Stimulated activated naive CD4-positive, alpha-beta T cell (primary cell): Measurements from ENCODE around the gene PCCA.
A peak's percentile ranks its signal among the peaks of the same experiment; 100 is the strongest.

Source experiments
- DNase-seq, 6 experiments: peaks; one replicate each; lab custom pipeline; 2025; lab: John Stamatoyannopoulos, UW

The PCCA gene

DNA sequence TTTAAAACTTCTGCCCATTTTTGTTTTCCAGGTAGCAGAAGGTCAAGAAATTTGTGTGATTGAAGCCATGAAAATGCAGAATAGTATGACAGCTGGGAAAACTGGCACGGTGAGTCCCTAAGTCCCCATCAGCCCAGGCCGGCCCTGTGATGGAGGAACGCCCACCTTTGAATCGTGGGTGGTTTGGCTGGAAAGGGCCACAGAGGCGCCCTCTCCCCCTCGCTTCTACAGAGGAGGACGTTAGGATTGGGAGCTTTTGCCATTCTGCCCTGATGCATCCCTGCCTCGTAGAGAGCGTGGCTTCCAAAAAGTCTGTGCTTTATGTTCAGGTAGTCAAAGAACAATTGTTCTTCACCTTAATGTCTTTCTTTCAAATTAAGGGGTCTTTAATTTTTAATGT lies 438.8 kb downstream of the PCCA start:
- DNase-seq: no peak

DNA sequence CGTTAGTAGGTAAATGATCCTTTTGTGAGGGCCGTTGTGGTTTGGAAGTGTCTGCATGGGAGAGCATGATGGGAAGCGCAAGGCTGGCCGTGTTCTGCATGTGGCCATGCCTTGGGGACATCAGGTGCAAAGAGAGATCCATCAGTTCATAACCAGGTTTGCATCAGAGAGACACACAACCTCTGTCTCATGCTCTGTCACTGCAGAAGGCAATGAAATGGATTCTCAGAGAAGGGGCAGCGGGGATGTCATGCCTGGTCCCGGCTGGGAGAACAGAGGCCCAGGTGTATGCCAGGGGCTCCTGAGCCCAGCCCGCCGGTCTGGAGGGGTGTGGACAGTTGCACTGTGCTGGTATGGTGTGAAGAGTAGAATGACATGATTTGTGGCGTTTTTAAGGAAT lies 439.5 kb downstream of the PCCA start:
- no peak for DNase-seq

DNA sequence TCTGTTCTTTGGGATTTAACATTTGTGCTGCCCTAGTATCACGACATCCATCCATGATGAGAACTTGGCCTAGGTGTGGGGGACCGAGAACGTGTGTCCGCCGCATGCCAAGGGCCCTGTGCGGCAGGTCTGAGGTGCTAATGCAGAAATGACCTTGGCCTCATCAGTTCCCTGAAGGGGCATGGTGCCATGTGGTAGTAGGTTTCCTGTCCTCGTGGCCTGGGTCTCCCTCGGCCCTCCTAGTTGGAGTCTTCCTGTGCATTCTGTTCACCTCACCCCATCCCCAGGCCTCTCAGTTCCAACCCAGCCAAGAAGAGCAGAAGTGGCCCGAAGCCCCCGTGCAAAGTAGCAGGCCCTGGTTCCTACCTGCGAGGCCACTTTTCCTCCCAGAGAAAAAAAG lies 439.9 kb downstream of the PCCA start:
- no peak for DNase-seq

GRCh38 chr13:100529666-100530377 lies 440.9 kb downstream of the PCCA start:
- DNase-seq: no peak

DNA sequence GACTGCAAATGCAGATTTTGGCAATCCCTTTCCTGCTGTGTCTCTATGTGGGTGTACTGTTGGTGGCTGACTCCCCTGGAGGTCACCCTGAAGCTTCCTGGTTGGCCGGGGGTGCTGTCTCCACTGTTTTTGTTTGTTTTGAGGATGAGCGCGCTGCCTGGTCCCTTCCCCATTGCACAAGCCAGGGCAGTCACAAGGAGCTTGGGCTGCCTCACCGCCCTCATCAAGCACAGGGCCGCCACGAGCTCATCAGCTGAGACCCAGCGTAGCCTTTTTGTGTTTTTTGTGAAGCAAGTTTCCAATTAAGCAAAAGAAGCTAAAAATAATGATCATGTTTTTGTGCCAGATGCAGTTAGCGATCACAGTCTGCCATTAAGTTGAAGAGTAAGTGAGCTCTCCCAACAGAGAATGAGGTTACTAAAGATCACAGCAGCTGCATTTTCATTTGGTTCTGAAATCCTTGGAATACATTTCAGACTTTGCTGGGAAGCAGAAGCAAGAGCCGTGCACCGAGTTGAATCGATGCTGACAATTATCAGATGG lies 441.8 kb downstream of the PCCA start:
- DNase-seq: no peak

DNA sequence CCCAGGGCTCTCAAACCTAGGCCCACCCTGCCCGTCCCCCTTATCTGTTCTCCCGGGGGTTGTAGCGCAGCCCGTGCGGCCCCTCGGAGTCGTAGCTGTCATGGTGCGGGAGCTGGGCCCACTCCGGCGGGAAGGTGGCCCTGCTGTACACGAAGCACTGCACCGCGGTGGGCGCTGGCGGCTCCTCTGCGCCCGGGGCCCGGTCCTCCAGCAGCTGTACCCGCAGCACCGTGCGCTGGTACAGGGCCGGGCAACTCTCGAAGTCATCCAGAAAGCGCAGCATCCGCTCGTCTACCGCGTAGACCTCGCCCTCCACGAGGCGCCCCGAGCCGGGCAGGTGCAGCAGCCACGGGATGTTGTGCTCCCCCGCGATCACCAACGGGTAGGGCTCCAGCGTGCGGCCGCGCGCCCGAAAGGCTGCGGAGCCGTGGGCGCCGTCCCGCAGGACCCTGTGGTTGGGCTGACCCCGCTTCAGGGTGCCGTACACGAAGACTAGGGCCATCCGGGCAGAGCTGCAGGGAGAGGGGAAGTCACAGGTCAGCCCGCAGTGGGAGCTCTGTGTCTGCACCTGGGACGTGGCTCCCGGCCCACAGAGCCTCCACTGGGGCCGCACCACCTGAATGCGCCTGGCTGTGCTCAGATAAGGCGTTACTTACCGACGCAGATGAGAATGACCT lies 443.3 kb downstream of the PCCA start:
- no peak for DNase-seq

GRCh38 chr13:100532836-100533435 lies 444.0 kb downstream of the PCCA start:
- no peak for DNase-seq

GRCh38 chr13:100533588-100534041 lies 444.7 kb downstream of the PCCA start:
- DNase-seq: no peak

DNA sequence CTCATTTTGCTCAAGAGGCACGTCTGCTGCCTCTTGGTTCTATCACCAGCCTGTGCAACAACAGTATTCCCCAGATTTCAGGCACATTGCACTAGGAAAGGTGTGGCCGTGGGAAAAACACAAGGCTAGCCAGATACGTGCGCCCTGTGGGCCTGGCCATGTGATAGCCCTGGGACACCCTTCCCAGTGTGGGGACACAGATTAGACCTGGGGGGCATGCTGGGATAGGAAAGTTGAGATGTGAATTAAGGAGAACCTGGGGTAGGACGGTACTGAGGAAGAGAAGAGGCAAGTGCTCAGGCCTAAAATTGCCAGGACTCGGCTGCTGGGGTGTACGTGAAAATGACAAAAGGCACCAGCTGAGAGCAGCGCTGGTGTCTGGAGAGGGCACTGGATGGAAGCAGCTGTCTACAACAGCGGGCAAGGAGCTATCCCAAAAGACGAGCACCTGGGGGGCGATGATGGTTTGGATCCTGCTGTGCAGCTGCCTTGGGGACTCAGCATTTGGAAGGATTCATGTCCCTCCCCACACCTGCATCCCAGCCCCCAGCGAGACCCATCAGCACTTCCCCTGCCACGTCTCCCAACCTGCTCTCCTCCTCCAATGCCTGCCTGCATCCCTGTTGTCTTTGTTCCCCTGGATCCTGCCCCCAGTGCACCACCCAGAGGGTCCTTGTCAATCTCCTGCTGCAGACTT lies 445.4 kb downstream of the PCCA start:
- no peak for DNase-seq

DNA sequence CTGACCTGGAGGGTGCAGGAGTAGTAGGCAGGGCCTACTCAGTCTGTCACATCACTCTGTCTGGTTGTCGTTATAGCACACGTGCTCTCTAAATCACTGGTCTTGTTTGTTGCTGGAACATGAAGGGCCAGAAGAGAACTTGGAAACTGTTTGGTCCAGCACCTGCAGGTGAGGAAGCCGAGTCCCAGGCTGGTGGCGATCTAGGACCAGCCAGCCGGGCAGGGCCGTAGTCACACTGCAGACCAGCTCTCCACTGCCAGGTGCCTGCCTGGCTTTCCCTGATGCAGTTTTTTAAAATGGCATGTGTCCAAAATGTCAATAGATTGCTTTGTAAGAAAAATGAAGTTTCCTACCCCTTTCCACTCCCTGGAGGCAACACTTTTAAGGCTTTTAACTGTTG lies 446.0 kb downstream of the PCCA start:
- DNase-seq: no peak

DNA sequence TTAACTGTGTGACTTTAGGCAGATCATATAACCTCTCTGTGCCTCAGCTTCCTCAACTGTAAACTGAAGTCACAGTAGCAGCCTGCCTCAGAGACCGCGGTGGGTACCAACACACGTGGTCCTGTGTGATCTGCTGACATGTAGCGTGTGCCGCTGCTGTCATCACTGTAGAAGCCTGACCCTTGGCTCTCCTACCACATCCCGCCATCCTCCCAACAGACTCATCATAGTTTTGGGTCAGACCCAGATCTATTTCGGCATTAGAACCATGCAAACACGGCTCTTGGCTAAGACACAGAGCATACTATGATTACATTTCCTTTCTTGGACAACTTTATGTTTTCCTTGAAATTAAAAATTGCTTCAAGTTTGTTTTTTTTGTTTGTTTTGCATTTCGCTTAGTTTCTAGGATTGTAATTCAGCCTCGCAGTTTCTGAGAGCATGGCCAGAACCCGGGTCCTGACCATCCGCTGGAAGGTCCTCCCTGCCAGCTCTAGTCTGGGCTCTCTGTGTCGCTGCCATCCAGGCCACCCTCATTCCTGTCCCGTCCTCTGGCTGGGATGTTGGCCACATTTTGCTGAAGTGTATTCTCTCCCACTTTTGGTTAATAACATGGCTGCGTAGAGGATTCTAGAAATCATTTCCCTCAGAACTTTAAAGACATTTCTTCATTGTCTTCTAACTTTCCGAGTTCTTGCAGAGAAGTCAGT lies 446.7 kb downstream of the PCCA start:
- DNase-seq: no peak

DNA sequence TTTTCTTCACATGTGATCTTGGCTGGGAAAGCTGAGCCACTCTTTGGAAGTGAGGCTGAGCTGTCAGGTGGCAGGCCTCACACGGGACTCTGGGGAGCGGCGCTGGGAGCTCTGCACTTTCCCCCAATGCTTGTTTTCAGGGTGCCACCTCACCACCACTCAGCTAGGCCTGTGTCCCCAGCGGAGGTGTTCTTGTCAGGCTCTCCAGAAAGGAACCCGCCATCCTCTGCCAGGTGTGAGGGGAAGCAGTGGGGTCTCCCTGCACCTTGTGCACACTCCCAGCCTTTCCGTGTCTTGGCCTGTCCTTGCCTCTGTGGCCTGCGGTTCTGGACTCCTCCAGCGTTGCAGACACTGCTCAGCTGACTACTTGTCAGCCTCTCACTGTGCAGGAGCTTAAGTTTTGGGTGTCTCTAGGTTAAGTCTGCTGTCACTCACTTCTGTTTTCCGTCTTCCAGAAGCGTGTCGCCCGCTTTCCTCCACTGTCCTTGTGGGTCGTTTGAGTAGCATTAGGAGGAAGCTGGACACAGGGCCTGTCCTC lies 447.8 kb downstream of the PCCA start:
- no peak for DNase-seq

DNA sequence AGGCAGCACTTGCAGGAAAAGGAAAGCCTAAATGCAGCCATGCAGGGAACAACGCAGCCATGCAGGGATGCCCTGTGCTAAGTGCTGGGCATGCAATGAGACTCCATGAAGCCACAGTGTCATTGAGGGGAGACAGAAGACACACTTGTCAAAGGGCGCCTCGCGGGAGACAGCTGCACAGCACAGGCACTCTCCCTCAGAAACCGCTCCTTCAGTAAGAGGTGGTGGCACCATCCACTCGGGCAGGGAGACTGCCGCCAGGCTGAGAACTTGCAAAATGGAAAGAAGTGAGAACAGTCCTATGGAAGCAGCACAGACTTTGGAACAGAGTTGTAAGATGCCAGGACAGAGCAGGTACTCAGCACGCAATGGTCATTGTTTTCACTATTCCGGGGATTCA lies 448.6 kb downstream of the PCCA start:
- DNase-seq: no peak

GRCh38 chr13:100537951-100538462 lies 449.1 kb downstream of the PCCA start:
- DNase-seq: no peak

- DNase-seq: no peak
Observed at GRCh38 chr13:100540621-100541020, 451.7 kb downstream of the PCCA start.

DNA sequence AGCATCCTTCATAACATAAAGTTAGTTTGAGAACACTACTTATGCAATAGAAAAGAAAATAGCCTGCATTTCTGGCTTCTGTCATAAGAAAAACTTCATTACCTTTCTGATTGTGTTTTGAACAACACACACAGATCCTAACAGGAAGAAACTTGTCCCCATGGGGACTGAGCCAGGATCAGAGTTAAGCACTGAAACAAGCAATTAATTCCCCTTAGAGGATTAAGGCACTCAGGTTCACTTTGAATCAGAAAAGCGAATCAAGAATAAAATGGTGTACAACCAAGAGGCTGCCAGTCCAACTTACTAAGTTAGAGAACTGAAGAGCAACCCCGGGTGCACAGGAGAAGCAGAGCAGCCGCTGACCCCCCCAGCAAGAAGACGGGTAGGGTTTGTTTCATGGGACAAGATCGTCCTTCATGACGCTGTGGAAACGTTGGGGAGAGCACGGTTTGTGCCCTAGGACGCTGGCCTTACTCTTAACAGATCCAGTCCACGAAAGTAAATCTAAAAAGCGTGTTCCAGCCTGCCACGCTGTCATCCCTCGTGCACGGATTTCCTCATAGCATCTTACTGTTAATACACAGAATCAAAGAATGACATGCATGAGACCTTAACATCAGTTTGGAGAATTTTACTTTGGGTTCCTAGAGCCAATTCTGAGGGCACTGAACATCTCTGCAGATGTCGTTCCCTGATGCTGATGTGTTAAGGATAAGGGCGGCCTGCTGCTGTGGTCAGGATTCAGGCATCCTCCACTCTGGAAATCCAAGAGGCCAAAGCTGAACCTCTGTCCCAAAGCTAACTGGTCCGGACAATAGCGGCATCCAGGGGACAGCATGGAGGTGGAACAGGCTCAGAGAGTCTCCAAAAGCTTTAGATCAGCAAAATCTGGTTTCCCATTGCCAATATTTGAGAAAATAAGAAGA lies 453.3 kb downstream of the PCCA start:
- DNase-seq: no peak

- DNase-seq: peak in 3 of 6 experiments; percentile 30 to 59 (median 53)
Observed at GRCh38 chr13:100542826-100543156, 453.9 kb downstream of the PCCA start.

DNA sequence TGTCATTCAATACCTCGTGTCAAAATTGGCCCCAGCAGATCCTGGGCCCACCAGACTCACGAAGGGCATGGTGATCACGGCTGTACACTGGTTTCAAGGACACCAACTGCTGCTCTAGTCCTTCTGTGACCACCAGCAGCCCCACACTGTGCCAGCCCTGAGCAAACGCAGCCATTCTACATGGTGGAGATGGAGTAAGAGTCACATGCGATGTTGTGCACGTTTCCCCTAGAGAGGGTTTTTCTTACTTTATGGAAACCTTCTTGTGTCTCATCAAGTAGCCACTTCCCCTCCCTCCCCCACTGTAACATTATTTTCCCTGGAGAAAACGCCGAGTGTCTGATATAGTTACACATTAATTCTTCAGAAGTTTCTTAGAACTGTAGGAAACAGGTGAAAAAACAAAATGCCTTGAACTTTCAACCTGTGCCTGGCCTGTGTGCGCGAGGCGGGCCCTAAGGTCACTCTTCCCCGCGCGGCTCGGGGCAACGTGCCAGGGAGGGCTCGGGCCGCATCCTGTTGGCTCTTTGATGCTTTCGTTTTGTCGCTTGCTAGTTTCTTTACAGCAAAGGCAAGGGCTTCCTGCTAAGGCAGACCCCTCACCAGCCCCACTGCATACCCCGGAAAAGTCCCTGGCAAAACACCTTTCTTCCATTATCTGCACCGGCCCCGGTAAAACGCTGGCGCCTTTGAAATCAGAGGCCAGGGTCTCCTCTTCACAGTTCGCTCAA lies 455.1 kb downstream of the PCCA start:
- DNase-seq: no peak

- no peak for DNase-seq
Observed at GRCh38 chr13:100544866-100545683, 456.2 kb downstream of the PCCA start.
